ENCODE data around the gene ATF6.

DNA sequence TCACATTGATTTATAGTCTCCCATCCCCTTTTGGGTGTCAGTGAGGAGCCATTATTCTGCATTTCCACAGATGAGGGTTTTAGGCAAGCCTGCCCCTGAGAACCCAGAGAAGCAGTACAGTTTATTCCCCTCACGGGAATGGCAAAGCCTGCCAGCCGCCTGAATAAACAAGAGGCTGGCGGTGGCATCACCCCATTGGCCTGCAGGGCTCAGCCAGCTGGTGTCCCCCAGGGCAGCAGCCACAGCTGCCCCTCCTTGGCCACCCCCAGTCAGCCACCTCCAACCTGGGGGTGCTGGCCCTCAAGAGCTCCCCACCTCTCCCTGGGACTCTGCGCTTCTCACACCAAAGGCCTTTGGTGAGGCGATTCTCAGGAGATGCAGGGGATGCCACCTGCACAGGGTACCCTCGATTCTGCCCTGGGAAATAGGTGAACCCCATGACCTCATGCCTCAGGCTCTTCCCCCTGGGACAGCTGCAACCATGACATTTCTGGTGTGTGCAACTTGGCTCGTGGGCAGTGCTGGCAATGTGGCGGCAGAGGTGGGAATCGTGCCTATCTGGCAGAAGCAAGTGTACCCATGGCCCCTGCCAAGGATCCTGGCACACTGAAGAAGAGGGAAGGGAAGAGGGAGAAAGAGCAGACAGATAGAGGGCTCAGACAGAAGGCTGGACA lies 243.5 kb downstream of the ATF6 start:
- TF ChIP-seq, protein P1, sequence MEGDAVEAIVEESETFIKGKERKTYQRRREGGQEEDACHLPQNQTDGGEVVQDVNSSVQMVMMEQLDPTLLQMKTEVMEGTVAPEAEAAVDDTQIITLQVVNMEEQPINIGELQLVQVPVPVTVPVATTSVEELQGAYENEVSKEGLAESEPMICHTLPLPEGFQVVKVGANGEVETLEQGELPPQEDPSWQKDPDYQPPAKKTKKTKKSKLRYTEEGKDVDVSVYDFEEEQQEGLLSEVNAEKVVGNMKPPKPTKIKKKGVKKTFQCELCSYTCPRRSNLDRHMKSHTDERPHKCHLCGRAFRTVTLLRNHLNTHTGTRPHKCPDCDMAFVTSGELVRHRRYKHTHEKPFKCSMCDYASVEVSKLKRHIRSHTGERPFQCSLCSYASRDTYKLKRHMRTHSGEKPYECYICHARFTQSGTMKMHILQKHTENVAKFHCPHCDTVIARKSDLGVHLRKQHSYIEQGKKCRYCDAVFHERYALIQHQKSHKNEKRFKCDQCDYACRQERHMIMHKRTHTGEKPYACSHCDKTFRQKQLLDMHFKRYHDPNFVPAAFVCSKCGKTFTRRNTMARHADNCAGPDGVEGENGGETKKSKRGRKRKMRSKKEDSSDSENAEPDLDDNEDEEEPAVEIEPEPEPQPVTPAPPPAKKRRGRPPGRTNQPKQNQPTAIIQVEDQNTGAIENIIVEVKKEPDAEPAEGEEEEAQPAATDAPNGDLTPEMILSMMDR (IDR thresholded peaks at IDR 0.05), result no peak
- TF ChIP-seq SMAD4 (CRISPR knock-in tag; IDR thresholded peaks at IDR 0.05), result no peak
- TF ChIP-seq, protein P2, sequence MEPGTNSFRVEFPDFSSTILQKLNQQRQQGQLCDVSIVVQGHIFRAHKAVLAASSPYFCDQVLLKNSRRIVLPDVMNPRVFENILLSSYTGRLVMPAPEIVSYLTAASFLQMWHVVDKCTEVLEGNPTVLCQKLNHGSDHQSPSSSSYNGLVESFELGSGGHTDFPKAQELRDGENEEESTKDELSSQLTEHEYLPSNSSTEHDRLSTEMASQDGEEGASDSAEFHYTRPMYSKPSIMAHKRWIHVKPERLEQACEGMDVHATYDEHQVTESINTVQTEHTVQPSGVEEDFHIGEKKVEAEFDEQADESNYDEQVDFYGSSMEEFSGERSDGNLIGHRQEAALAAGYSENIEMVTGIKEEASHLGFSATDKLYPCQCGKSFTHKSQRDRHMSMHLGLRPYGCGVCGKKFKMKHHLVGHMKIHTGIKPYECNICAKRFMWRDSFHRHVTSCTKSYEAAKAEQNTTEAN (CRISPR knock-in tag; IDR thresholded peaks at IDR 0.05), result no peak

Measured in WTC11 (cell line).